Measurements from ENCODE around the gene RNF26. TPM values are rescaled to one million over a fixed set of nuclear protein-coding genes. Genes with fewer than 3 reads are reported as not detected.

Gene RNF26
- total and polyA plus RNA-seq, 2 of the 4 experiments (the other 2 are of a cell fraction): 3.4 to 36.7 TPM

DNA sequence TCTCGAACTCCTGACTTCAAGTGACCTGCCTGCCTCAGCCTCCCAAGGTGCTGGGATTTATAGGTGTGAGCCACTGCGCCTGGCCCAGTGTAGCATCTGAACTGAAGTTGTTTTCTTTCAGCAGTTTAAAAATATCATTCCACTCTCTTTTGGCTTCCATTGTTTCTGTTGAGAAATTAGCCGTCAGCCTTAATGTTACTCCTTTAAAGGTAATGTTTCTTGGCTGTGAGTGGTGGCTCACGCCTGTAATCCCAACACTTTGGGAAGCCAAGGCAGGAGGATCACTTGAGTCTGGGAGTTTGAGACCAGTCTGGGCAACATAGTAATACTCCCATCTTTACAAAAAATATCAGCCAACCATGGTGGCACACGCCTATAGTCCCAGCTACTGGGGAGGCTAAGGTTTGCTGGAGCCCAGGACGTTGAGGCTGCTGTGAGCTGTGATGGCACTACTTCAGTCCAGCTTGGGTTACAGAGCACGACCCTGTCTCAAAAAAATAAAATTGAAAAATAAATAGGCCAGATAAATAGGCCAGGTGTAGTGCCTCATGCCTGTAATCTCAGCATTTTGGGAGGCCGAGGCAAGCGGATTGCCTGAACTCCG lies 43.3 kb upstream of the RNF26 start:
- no peak overlapping the region for H3K4ac ChIP-seq (ENCODE audit: low read depth, low read length)
- no peak overlapping the region for H4K8ac ChIP-seq (ENCODE audit: low read depth in 2 of 2, low read length in 2 of 2)
- H3K56ac ChIP-seq (ENCODE audit: extremely low read depth, insufficient read depth, low read length): no peak overlapping the region
- ATAC-seq (ENCODE audit: low read depth): no peak
- H3K9me1 ChIP-seq (ENCODE audit: insufficient read depth, low read length): no peaks in the 10 kb centered on the region
- TF ChIP-seq, protein P1, sequence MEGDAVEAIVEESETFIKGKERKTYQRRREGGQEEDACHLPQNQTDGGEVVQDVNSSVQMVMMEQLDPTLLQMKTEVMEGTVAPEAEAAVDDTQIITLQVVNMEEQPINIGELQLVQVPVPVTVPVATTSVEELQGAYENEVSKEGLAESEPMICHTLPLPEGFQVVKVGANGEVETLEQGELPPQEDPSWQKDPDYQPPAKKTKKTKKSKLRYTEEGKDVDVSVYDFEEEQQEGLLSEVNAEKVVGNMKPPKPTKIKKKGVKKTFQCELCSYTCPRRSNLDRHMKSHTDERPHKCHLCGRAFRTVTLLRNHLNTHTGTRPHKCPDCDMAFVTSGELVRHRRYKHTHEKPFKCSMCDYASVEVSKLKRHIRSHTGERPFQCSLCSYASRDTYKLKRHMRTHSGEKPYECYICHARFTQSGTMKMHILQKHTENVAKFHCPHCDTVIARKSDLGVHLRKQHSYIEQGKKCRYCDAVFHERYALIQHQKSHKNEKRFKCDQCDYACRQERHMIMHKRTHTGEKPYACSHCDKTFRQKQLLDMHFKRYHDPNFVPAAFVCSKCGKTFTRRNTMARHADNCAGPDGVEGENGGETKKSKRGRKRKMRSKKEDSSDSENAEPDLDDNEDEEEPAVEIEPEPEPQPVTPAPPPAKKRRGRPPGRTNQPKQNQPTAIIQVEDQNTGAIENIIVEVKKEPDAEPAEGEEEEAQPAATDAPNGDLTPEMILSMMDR (conservative IDR thresholded peaks at IDR 0.05; ENCODE audit: low read depth, low read length): no peak
- no peak for TF ChIP-seq MXI1 (IDR thresholded peaks at IDR 0.05; ENCODE audit: borderline replicate concordance, low read depth, low read length)
- TF ChIP-seq, protein P2, sequence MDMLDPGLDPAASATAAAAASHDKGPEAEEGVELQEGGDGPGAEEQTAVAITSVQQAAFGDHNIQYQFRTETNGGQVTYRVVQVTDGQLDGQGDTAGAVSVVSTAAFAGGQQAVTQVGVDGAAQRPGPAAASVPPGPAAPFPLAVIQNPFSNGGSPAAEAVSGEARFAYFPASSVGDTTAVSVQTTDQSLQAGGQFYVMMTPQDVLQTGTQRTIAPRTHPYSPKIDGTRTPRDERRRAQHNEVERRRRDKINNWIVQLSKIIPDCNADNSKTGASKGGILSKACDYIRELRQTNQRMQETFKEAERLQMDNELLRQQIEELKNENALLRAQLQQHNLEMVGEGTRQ (IDR thresholded peaks at IDR 0.05; ENCODE audit: low read depth, low read length): no peak
- no peak for TF ChIP-seq RFX5 (IDR thresholded peaks at IDR 0.05; ENCODE audit: low read depth, low read length)
- no peak for TF ChIP-seq MAFK (IDR thresholded peaks at IDR 0.05; ENCODE audit: low read depth, low read length)
- no peak for TF ChIP-seq CHD1 (IDR thresholded peaks at IDR 0.05; ENCODE audit: low read depth, low read length)
- no peak for TF ChIP-seq NFE2L2 (IDR thresholded peaks at IDR 0.05; ENCODE audit: low read depth, low read length)
- no peak for TF ChIP-seq RAD21 (IDR thresholded peaks at IDR 0.05; ENCODE audit: low read length)
- TF ChIP-seq SMC3 (IDR thresholded peaks at IDR 0.05; ENCODE audit: low read depth, low read length): no peak
- TF ChIP-seq MAZ (IDR thresholded peaks at IDR 0.05; ENCODE audit: borderline replicate concordance, low read depth, low read length): no peak
- no peak for TF ChIP-seq RCOR1 (IDR thresholded peaks at IDR 0.05; ENCODE audit: insufficient replicate concordance, low read length)
- no peak for TF ChIP-seq BHLHE40 (IDR thresholded peaks at IDR 0.05; ENCODE audit: low read depth, low read length)
- TF ChIP-seq POLR2A (IDR thresholded peaks at IDR 0.05; ENCODE audit: low read depth, low read length): no peak
- in situ Hi-C loops (cut with MboI; ENCODE audit: low sequenced_read_pairs): no loop called here
- dilution Hi-C loops (cut with HindIII; ENCODE audit: low sequenced_read_pairs, unreplicated experiment): no loop called here
- no peak overlapping the region for H3K18ac ChIP-seq (ENCODE audit: low read depth, low read length)
- POLR2A ChIA-PET (ENCODE audit: unreplicated experiment): no interaction called here
- H3K27me3 ChIP-seq (ENCODE audit: control insufficient read depth, insufficient read depth, low read length): no peaks in the 10 kb centered on the region
- H4K91ac ChIP-seq (ENCODE audit: insufficient read depth, low read depth, low read length): no peak overlapping the region
- WGBS, 2 experiments (ENCODE audit: extremely low coverage in 2 of 2, insufficient read length in 1 of 2): 88% methylated on average over 5 of the region's 10 CpGs; no CpG with 5 or more reads in 1 of the 2 experiments
- no peaks in the 10 kb centered on the region for H4K20me1 ChIP-seq (ENCODE audit: insufficient read depth, low read length)
- peaks cover 9% of the 10 kb centered on the region for H3K9me3 ChIP-seq (ENCODE audit: control insufficient read depth, insufficient read depth, low read length)
- BruUV-seq (replicated peaks): no TSS peak
- no peak overlapping the region for H3K4me2 ChIP-seq (ENCODE audit: low read depth, low read length)
- no peak overlapping the region for H3K4me3 ChIP-seq (ENCODE audit: insufficient read depth, low read depth, low read length)
- no peak overlapping the region for H2BK5ac ChIP-seq (ENCODE audit: low read depth, low read length, poor library complexity, severe bottlenecking)
- no peak overlapping the region for H3K27ac ChIP-seq (ENCODE audit: insufficient read depth, low read length)
- H3K79me1 ChIP-seq (ENCODE audit: low read depth in 1 of 2, low read length in 2 of 2): peaks cover 22 to 23% of the 10 kb centered on the region in 2 experiments; a peak in 3 of 4 replicates
- intact Hi-C loops (cut with micrococcal nuclease): no loop called here
- no peak overlapping the region for H2AK9ac ChIP-seq (replicated peaks; ENCODE audit: low read depth, low read length, poor library complexity)
- no peak overlapping the region for H3K14ac ChIP-seq (replicated peaks; ENCODE audit: low read depth, low read length)
- no peak overlapping the region for H3K23ac ChIP-seq (ENCODE audit: low read depth, low read length)
- no peaks in the 10 kb centered on the region for H3K4me1 ChIP-seq (ENCODE audit: control insufficient read depth, insufficient read depth, low read length)
- no peak overlapping the region for H2AK5ac ChIP-seq (ENCODE audit: low read depth, low read length)
- no peak overlapping the region for H3K9ac ChIP-seq (ENCODE audit: low read depth, low read length)
- CTCF ChIA-PET: interaction anchor here (0.6 kb wide), 1 partner anchor 131 kb away, joined by 3 read pairs; no protein-coding TSS in a partner anchor
- H2AFZ ChIP-seq (replicated peaks; ENCODE audit: low read length, poor library complexity): no peak overlapping the region
- no peak overlapping the region for H2BK15ac ChIP-seq (ENCODE audit: low read depth, low read length)
- peaks cover 35% of the 10 kb centered on the region for H3K36me3 ChIP-seq (ENCODE audit: control insufficient read depth, insufficient read depth, low read length)
- H2BK20ac ChIP-seq (ENCODE audit: low read depth, low read length): no peak overlapping the region
- H2BK120ac ChIP-seq (ENCODE audit: low read depth, low read length): no peak overlapping the region
- H4K5ac ChIP-seq (ENCODE audit: low read depth, low read length): no peak overlapping the region
- DNase-seq: no peak

All from IMR-90 (cell line).